ENCODE measurements around the gene RAB29. TPM values are rescaled to one million over a fixed set of nuclear protein-coding genes. Genes with fewer than 3 reads are reported as not detected.

The RAB29 gene
- total RNA-seq, 2 experiments from 2014 or later, result 25.0 TPM

Other genes starting within 250 kb of the RAB29 start
- 10 to 100 TPM; 60.5 to 62.4 TPM for gene ELK4, start 143.5 kb downstream of the RAB29 start, total RNA-seq
- under 1 TPM; 0.15 to 0.26 TPM for gene SLC45A3, start 95.0 kb downstream of the RAB29 start, total RNA-seq
- 100 to 1,000 TPM; 215 to 218 TPM for gene NUCKS1, start 25.3 kb downstream of the RAB29 start, total RNA-seq
- 10 to 100 TPM; 32.1 to 33.9 TPM for gene SLC41A1, start 37.7 kb upstream of the RAB29 start, total RNA-seq
- under 1 TPM; 0.59 to 0.62 TPM for gene PM20D1, start 74.7 kb upstream of the RAB29 start, total RNA-seq
- gene SLC26A9, start 168.0 kb upstream of the RAB29 start, total RNA-seq, result not detected
- gene RAB7B, start 227.9 kb upstream of the RAB29 start, total RNA-seq, result not detected
- gene CTSE, start 248.4 kb upstream of the RAB29 start, total RNA-seq, result not detected